GM18519 (cell line): ENCODE data around the gene TERT.
"Not testable (repeated sequence)": the region's sequence is repeated elsewhere in the genome, so short reads cannot be mapped to it uniquely, and the experiment has no call there.

Source experiments
- ATAC-seq: cut with Tn5 transposase; IDR thresholded peaks from one replicate; pipeline ENCODE4 v1.9.1; 2021; ENCODE audit warnings: mild to moderate bottlenecking, moderate library complexity; ENCODE audit not compliant: unreplicated experiment, low FRiP score

Gene TERT

DNA sequence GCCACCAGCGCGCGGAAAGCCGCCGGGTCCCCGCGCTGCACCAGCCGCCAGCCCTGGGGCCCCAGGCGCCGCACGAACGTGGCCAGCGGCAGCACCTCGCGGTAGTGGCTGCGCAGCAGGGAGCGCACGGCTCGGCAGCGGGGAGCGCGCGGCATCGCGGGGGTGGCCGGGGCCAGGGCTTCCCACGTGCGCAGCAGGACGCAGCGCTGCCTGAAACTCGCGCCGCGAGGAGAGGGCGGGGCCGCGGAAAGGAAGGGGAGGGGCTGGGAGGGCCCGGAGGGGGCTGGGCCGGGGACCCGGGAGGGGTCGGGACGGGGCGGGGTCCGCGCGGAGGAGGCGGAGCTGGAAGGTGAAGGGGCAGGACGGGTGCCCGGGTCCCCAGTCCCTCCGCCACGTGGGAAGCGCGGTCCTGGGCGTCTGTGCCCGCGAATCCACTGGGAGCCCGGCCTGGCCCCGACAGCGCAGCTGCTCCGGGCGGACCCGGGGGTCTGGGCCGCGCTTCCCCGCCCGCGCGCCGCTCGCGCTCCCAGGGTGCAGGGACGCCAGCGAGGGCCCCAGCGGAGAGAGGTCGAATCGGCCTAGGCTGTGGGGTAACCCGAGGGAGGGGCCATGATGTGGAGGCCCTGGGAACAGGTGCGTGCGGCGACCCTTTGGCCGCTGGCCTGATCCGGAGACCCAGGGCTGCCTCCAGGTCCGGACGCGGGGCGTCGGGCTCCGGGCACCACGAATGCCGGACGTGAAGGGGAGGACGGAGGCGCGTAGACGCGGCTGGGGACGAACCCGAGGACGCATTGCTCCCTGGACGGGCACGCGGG is at the start of gene TERT:
TERT (minus strand) TSS at position 234 of the 815 bp plus-strand sequence; CDS start at position 155, 79 bp downstream.
- ATAC-seq = no peak

GRCh38 chr5:1343931-1344901 is 49.3 kb upstream of the TERT start:
- no peak for ATAC-seq

DNA sequence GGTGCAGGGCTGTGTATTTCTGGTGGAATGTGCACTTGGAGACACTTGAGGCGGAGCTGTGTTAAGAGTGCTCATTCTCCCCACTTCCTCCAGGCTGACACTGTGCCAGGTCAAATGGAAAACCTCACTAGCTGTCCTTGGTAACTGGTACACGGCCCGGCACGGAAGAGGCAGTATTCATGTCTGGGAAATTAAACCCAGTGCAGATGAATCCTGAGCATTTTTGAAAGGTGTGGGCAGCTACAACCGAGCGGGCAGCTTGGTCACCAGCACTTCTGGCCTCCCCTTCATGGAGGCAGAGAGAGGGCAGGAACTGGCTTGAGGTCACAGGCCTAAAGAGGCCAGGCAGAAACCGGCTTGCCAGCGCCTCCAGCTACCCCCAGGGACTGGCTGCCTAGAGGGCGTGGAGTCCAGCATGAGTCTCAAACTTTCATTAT is 48.5 kb upstream of the TERT start:
- ATAC-seq = no peak

GRCh38 chr5:1342711-1343110 is 47.8 kb upstream of the TERT start:
- ATAC-seq = not testable (repeated sequence)

- no peak for ATAC-seq
Observed at GRCh38 chr5:1342268-1342667, 47.4 kb upstream of the TERT start.

DNA sequence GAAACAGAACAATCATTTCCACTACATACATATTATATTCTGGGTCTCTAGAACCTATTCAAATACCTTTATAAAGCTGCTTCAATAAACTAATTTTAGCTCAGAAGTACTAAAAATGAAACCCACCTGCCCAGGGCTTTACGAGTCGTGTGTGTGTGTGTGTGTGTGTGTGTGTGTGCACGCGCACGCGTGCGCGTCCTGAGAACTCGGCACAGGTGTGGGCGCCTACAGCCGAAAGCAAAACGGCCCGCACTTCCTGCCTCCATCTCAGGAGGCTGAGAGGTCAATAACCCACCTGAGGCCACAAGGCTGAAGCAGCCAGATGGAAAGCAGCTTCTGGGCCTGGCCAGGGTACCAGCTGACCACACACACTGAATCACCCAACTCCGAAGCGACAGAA is 47.0 kb upstream of the TERT start:
- ATAC-seq = no peak

GRCh38 chr5:1339818-1340210 is 44.9 kb upstream of the TERT start:
- ATAC-seq = not testable (repeated sequence)

GRCh38 chr5:1339139-1339817 is 44.4 kb upstream of the TERT start:
- not testable (repeated sequence) for ATAC-seq

DNA sequence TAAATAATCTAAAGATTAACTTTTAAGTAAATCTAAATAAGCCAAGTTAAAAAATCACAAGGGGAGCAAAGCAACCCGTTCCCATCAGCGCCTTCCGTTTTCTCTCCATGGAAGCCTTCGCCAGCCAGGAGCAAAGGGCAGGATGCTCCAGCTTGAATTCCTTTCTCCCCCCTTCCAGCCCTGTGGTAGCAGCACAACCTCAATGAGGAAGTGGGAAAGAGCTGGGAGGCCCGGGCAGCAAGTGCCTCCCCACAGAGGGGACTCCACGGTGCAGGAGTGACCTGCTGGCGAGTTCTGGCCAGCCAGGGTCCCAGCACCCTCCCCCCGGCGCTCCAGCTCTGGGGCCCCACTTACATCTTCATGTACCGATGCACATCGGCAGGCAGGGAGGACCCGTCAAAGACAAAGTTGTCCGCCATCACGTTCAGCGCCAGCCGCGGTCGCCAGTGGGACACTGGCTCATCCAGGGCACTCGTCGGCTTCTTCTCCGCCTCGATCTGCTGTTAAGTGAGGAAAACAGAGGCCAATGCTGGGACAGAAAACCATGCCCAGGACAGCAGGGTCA is 43.7 kb upstream of the TERT start:
- ATAC-seq = no peak

- ATAC-seq = no peak
Observed at GRCh38 chr5:1338196-1338490, 43.3 kb upstream of the TERT start.

GRCh38 chr5:1337489-1338195 is 42.8 kb upstream of the TERT start:
- ATAC-seq = no peak

DNA sequence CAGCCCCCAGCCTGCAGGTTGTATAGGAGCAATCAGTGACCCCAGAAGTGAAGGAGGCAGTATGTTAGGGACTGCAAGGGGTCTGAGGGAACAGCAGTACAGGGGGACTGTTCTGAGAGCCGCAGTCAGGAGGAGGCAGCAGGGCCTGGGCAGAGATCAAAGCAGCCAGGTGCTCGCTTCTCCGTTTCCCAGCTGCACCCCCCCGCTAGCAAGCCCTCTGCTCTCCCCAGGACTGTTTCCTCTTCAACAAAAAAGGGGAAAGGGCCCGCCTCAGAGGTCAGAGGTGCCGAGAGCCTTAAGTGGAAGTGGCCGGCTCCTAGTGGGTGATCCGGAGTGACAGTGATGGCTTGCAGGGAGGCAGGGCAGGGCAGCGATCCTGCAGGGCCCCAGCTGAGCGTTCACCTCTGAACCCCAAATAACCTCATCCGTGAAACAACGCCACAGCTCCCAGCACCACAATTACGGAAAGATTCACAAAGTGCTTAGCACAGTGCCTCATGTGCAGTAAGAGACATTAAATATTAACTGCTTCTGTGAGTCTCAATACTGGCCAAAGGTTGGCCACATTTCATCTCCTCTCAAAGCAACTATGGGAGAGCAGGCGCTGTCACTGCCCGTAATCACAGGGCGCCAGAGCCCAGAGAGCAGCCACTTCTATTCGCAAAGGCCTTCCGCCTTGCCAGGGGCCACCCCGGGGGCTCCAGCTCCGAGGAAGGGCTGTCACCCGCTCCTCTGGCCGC is 42.1 kb upstream of the TERT start:
- ATAC-seq = no peak

DNA sequence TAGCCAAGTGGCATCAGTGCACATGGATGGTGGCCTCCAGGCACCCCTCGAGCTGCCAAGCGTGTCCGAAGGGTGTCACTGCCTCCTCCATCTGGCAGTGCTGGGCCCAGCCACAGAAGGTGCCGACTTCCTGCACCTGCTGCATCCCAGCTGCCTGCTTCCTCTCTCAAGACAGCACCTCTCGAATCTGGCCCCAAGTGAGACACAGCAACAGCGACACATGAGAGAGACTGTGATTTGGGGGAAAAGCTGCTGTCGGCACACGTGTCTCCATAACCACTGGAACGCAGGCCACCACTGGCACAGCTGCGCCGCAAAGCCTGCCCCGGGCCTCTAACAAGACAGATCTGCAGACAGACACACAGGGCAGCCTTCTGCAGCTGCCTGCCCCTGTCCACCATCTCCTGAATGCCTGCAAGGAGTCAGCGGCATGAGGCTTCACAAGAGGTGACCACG is 41.3 kb upstream of the TERT start:
- no peak for ATAC-seq

DNA sequence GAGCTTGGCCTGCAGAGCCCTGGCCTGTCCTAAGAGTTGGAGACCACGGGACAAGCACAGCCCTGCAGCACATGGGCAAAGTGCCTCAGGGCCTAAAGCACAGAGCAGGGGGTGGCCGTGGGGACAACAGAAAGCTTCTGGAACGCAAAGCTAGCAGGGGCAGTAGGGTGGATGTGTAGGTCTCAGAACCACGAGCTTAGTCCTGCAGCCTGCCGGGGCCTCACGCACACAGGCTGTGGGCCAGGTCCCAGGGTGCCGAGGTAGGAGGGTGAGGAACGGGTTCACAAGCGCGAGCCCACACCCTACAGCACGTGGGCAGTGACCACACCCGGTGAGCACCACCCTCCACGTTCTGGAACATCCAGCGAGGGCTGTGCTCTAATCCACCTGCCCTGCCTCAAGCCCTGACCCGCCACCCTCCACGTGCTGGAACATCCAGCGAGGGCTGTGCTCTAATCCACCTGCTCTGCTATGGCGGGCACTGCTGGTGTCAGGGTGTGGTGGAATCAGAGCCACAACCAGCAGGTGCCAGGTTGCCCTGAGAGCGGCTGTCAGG is 40.8 kb upstream of the TERT start:
- no peak for ATAC-seq

- no peak for ATAC-seq
Observed at GRCh38 chr5:1334831-1335539, 40.1 kb upstream of the TERT start.

- ATAC-seq = no peak
Observed at GRCh38 chr5:1333986-1334385, 39.1 kb upstream of the TERT start.

GRCh38 chr5:1333286-1333685 is 38.4 kb upstream of the TERT start:
- ATAC-seq = not testable (repeated sequence)

DNA sequence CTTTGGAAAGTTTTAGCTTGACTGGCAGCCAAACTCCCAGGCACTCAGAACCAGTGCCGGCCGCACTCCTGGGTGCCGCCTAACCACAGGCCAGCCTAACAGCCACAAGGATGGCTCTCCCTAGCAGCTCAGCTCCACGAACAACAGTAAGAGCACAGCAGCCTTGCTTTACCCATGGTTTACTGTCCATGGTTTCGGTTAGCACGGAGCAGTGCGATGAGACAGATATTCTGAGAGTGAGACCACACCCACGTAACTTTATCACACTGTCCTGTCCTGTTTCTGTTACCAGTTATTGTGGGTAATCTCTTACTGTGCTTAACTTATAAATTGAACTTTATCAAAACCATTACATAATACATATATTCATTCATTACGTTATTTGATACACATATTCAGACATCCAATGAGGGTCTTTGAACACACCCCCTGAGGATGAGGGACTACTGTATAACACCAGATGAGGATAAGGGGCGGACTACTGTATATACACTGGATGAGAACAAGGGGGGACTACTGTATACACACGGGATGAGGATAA is 37.7 kb upstream of the TERT start:
- no peak for ATAC-seq
